NCI-H1105 treated with DMSO at 0.1 percent for 48 hours (cell line): ENCODE results near the gene ATP2C2.
"Not testable (repeated sequence)": the region's sequence is repeated elsewhere in the genome, so short reads cannot be mapped to it uniquely, and the experiment has no call there.

Experiments used
- DNase-seq: peaks from one replicate; lab custom pipeline; 2025; lab: John Stamatoyannopoulos, UW

Gene ATP2C2

GRCh38 chr16:84396537-84397008 is 28.2 kb downstream of the ATP2C2 start:
- no peak for DNase-seq

GRCh38 chr16:84397090-84397489 is 28.8 kb downstream of the ATP2C2 start:
- DNase-seq = no peak

GRCh38 chr16:84398701-84399100 is 30.4 kb downstream of the ATP2C2 start:
- no peak for DNase-seq

GRCh38 chr16:84399912-84400311 is 31.6 kb downstream of the ATP2C2 start:
- DNase-seq = not testable (repeated sequence)

GRCh38 chr16:84403435-84403834 is 35.1 kb downstream of the ATP2C2 start:
- not testable (repeated sequence) for DNase-seq

GRCh38 chr16:84404324-84404723 is 36.0 kb downstream of the ATP2C2 start:
- no peak for DNase-seq

GRCh38 chr16:84404936-84405639 is 36.8 kb downstream of the ATP2C2 start:
- no peak for DNase-seq

- DNase-seq = no peak
Observed at GRCh38 chr16:84406006-84406963, 37.9 kb downstream of the ATP2C2 start.

- DNase-seq = no peak
Observed at GRCh38 chr16:84407588-84408313, 39.4 kb downstream of the ATP2C2 start.

GRCh38 chr16:84408314-84408690 is 40.0 kb downstream of the ATP2C2 start:
- DNase-seq = no peak

GRCh38 chr16:84408856-84409255 is 40.5 kb downstream of the ATP2C2 start:
- no peak for DNase-seq

- no peak for DNase-seq
Observed at GRCh38 chr16:84410361-84411138, 42.2 kb downstream of the ATP2C2 start.

GRCh38 chr16:84411768-84412167 is 43.4 kb downstream of the ATP2C2 start:
- DNase-seq = no peak

GRCh38 chr16:84412262-84412661 is 43.9 kb downstream of the ATP2C2 start:
- no peak for DNase-seq

- no peak for DNase-seq
Observed at GRCh38 chr16:84413244-84414004, 45.1 kb downstream of the ATP2C2 start.

- no peak for DNase-seq
Observed at GRCh38 chr16:84414789-84415326, 46.5 kb downstream of the ATP2C2 start.

- no peak for DNase-seq
Observed at GRCh38 chr16:84416407-84417321, 48.3 kb downstream of the ATP2C2 start.

- no peak for DNase-seq
Observed at GRCh38 chr16:84418056-84418849, 49.9 kb downstream of the ATP2C2 start.

GRCh38 chr16:84419730-84420129 is 51.4 kb downstream of the ATP2C2 start:
- DNase-seq = no peak
